GM23338 (cell line): Measurements from ENCODE around the gene TYMP. TPM values are rescaled to one million over a fixed set of nuclear protein-coding genes. Genes with fewer than 3 reads are reported as not detected.

Experiments
- ATAC-seq: fragments of 200-7000 bp; cut with Tn5 transposase; 3 replicates; pipeline ENCODE4 v1.9.1; 2020
- DNase-seq: peaks from one replicate; pipeline ENCODE4 v3.0.0-alpha.2; 2015; ENCODE audit warnings: low spot score
- H2AFZ ChIP-seq: fragments of 200-600 bp; sonication (generic); 2 replicates; pipeline ENCODE4 v1.8.0; 2016; ENCODE audit warnings: antibody characterized with exemption, mild to moderate bottlenecking, moderate library complexity
- H3F3A ChIP-seq: fragments of 200-600 bp; sonication (generic); replicated peaks from 2 replicates; pipeline ENCODE4 v1.8.0; 2017; ENCODE audit warnings: antibody characterized with exemption, mixed run types, low read depth
- H3K27ac ChIP-seq: fragments of 200-600 bp; sonication (generic); 2 replicates; pipeline ENCODE4 v1.6.1; 2016; ENCODE audit warnings: low read depth
- H3K27me3 ChIP-seq: fragments of 200-600 bp; sonication (generic); 2 replicates; pipeline ENCODE4 v1.8.0; 2016; ENCODE audit warnings: mild to moderate bottlenecking, mixed run types, moderate library complexity; ENCODE audit not compliant: insufficient read depth
- H3K36me3 ChIP-seq: fragments of 200-600 bp; sonication (generic); 2 replicates; pipeline ENCODE4 v1.8.0; 2016; ENCODE audit warnings: mild to moderate bottlenecking; ENCODE audit not compliant: insufficient read depth
- H3K4me1 ChIP-seq: fragments of 200-600 bp; sonication (generic); 2 replicates; pipeline ENCODE4 v1.8.0; 2016; ENCODE audit warnings: mild to moderate bottlenecking, moderate library complexity; ENCODE audit not compliant: insufficient read depth
- H3K4me2 ChIP-seq: fragments of 200-600 bp; sonication (generic); 2 replicates; pipeline ENCODE4 v1.7.1; 2017; ENCODE audit warnings: mixed run types
- H3K4me3 ChIP-seq: fragments of 200-600 bp; sonication (generic); 2 replicates; pipeline ENCODE4 v1.6.1; 2016; ENCODE audit warnings: mixed run types
- H3K79me2 ChIP-seq: fragments of 200-600 bp; sonication (generic); replicated peaks from 2 replicates; pipeline ENCODE4 v1.8.0; 2017; ENCODE audit warnings: mild to moderate bottlenecking; ENCODE audit not compliant: insufficient read depth
- H3K9me2 ChIP-seq: fragments of 200-600 bp; sonication (generic); 2 replicates; pipeline ENCODE4 v1.8.0; 2017; ENCODE audit not compliant: insufficient read depth
- H4K20me1 ChIP-seq: fragments of 200-600 bp; sonication (generic); replicated peaks from 2 replicates; pipeline ENCODE4 v1.8.0; 2017; ENCODE audit warnings: mild to moderate bottlenecking; ENCODE audit not compliant: insufficient read depth
- H3K27ac Mint-ChIP-seq: 2 replicates; pipeline ENCODE4 v1.8.0; 2020; ENCODE audit warnings: inconsistent platforms, mild to moderate bottlenecking, moderate library complexity, mixed read lengths
- H3K27me3 Mint-ChIP-seq: 3 replicates; pipeline ENCODE4 v1.8.0; 2022; ENCODE audit warnings: low read depth, mild to moderate bottlenecking, moderate library complexity, mixed read lengths, inconsistent platforms; ENCODE audit not compliant: insufficient read depth, poor library complexity
- H3K36me3 Mint-ChIP-seq: 3 replicates; pipeline ENCODE4 v1.8.0; 2021; ENCODE audit warnings: low read depth, mild to moderate bottlenecking, inconsistent platforms, moderate library complexity, mixed read lengths
- H3K4me1 Mint-ChIP-seq: 3 replicates; pipeline ENCODE4 v1.8.0; 2020; ENCODE audit warnings: mild to moderate bottlenecking, inconsistent platforms, mixed read lengths
- H3K4me3 Mint-ChIP-seq: 3 replicates; pipeline ENCODE4 v1.8.0; 2021; ENCODE audit warnings: moderate library complexity, mild to moderate bottlenecking, inconsistent platforms, mixed read lengths
- H3K9me3 Mint-ChIP-seq: 3 replicates; pipeline ENCODE4 v1.8.0; 2020; ENCODE audit warnings: moderate library complexity, mild to moderate bottlenecking, inconsistent platforms, mixed read lengths
- NANOG ChIP-seq: IDR thresholded peaks from 2 replicates; pipeline ENCODE4 v1.6.1; 2016; ENCODE audit warnings: antibody characterized with exemption, borderline replicate concordance
- polyA plus RNA-seq: library from polyadenylated mRNA; unstranded; fragments of >200 nt; fragmentation: Nextera tagmentation; extraction: Ambion mirVana; gene quantifications from 2 replicates; pipeline ENCODE4 v1.2.1, GENCODE V29; 2016
- total RNA-seq: library from RNA; depleted of rRNA; stranded (reverse); fragments of >200 nt; shearing (Covaris generic); gene quantifications from 2 replicates; pipeline ENCODE4 v1.2.3, GENCODE V29; 2014
- TF ChIP-seq, protein P1 (sequence below): fragments of 250-450 bp; sonication (Bioruptor Pico); IDR thresholded peaks from 2 replicates; pipeline ENCODE4 v1.5.0; 2020; ENCODE audit warnings: mild to moderate bottlenecking, moderate library complexity
- TF ChIP-seq, protein P2 (sequence below), 2 experiments: fragments of 200-600 bp in 1 of 2; sonication (generic) in 1 of 2; conservative IDR thresholded peaks; 2 replicates each; pipeline versions ENCODE4 v1.5.1 to v1.6.1; 2016 to 2017; ENCODE audit warnings: antibody characterized with exemption in 2 of 2, low read depth in 2 of 2, mild to moderate bottlenecking in 2 of 2, moderate library complexity in 1 of 2

Gene TYMP
- total and polyA plus RNA-seq, 2 experiments from 2014 or later, result 0.28 to 1.8 TPM

DNA sequence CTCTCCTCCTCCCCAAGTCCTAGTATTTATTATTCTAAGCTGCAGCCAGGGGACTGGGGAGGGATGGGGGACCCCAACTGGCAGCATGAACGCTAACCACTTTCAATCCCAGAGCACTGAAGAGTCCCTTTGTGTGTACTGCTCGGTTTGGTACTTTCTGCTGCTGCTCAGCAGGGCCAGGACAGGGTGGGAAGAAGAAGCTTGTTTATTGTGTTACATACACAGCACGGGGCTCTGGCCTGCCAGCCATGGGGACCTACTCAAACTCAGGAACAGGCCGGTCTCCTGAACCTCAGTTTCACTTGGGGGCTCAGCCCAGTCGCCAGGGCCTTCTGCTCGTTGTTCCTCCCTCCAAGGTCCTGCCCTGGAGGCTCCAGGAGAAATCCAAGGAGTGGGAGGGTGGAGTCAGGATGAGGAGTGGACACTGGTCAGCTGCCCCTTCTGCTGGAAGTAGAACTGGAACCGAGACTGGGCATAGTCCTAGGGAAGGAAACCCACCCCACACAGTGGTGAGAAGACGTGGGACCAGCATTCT lies 49.0 kb upstream of the TYMP start (continued):
- TF ChIP-seq, protein P1, sequence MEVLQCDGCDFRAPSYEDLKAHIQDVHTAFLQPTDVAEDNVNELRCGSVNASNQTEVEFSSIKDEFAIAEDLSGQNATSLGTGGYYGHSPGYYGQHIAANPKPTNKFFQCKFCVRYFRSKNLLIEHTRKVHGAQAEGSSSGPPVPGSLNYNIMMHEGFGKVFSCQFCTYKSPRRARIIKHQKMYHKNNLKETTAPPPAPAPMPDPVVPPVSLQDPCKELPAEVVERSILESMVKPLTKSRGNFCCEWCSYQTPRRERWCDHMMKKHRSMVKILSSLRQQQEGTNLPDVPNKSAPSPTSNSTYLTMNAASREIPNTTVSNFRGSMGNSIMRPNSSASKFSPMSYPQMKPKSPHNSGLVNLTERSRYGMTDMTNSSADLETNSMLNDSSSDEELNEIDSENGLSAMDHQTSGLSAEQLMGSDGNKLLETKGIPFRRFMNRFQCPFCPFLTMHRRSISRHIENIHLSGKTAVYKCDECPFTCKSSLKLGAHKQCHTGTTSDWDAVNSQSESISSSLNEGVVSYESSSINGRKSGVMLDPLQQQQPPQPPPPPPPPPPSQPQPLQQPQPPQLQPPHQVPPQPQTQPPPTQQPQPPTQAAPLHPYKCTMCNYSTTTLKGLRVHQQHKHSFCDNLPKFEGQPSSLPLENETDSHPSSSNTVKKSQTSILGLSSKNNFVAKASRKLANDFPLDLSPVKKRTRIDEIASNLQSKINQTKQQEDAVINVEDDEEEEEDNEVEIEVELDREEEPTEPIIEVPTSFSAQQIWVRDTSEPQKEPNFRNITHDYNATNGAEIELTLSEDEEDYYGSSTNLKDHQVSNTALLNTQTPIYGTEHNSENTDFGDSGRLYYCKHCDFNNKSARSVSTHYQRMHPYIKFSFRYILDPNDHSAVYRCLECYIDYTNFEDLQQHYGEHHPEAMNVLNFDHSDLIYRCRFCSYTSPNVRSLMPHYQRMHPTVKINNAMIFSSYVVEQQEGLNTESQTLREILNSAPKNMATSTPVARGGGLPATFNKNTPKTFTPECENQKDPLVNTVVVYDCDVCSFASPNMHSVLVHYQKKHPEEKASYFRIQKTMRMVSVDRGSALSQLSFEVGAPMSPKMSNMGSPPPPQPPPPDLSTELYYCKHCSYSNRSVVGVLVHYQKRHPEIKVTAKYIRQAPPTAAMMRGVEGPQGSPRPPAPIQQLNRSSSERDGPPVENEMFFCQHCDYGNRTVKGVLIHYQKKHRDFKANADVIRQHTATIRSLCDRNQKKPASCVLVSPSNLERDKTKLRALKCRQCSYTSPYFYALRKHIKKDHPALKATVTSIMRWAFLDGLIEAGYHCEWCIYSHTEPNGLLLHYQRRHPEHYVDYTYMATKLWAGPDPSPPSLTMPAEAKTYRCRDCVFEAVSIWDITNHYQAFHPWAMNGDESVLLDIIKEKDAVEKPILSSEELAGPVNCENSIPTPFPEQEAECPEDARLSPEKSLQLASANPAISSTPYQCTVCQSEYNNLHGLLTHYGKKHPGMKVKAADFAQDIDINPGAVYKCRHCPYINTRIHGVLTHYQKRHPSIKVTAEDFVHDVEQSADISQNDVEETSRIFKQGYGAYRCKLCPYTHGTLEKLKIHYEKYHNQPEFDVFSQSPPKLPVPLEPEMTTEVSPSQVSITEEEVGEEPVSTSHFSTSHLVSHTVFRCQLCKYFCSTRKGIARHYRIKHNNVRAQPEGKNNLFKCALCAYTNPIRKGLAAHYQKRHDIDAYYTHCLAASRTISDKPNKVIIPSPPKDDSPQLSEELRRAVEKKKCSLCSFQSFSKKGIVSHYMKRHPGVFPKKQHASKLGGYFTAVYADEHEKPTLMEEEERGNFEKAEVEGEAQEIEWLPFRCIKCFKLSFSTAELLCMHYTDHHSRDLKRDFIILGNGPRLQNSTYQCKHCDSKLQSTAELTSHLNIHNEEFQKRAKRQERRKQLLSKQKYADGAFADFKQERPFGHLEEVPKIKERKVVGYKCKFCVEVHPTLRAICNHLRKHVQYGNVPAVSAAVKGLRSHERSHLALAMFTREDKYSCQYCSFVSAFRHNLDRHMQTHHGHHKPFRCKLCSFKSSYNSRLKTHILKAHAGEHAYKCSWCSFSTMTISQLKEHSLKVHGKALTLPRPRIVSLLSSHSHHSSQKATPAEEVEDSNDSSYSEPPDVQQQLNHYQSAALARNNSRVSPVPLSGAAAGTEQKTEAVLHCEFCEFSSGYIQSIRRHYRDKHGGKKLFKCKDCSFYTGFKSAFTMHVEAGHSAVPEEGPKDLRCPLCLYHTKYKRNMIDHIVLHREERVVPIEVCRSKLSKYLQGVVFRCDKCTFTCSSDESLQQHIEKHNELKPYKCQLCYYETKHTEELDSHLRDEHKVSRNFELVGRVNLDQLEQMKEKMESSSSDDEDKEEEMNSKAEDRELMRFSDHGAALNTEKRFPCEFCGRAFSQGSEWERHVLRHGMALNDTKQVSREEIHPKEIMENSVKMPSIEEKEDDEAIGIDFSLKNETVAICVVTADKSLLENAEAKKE (CRISPR knock-in tag), result no peak

- peaks cover 10% of the 10 kb centered on the region; the same call in 1 of the 3 replicates for H3K36me3 Mint-ChIP-seq
- Histone ChIP-seq H3K27me3 (no peaks in the 10 kb centered on the region), H3K9me2 (no peaks in the 10 kb centered on the region), H3K4me2 (peak within 1 kb of the TSS; percentile 74), H3F3A (peaks cover 6% of the 10 kb centered on the region), H3K4me1 (no peaks in the 10 kb centered on the region; the same call in 1 of the 2 replicates), H3K27ac (no peak within 1 kb of the TSS), H3K79me2 (no peaks in the 10 kb centered on the region), H2AFZ (peak within 1 kb of the TSS; percentile 72; the same call in 1 of the 2 replicates), H3K4me3 (peak within 1 kb of the TSS; percentile 51), H3K36me3 (no peaks in the 10 kb centered on the region), H4K20me1 (peaks cover 3% of the 10 kb centered on the region; the same call in 1 of the 2 replicates)
- TF ChIP-seq, protein P2, sequence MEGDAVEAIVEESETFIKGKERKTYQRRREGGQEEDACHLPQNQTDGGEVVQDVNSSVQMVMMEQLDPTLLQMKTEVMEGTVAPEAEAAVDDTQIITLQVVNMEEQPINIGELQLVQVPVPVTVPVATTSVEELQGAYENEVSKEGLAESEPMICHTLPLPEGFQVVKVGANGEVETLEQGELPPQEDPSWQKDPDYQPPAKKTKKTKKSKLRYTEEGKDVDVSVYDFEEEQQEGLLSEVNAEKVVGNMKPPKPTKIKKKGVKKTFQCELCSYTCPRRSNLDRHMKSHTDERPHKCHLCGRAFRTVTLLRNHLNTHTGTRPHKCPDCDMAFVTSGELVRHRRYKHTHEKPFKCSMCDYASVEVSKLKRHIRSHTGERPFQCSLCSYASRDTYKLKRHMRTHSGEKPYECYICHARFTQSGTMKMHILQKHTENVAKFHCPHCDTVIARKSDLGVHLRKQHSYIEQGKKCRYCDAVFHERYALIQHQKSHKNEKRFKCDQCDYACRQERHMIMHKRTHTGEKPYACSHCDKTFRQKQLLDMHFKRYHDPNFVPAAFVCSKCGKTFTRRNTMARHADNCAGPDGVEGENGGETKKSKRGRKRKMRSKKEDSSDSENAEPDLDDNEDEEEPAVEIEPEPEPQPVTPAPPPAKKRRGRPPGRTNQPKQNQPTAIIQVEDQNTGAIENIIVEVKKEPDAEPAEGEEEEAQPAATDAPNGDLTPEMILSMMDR (conservative IDR thresholded peaks at IDR 0.05; ENCODE audit: low read depth in 2 of 2), result peak in 1 of 2 experiments; percentile 16; a peak in 3 of 4 replicates
- TF ChIP-seq NANOG, result no peak
- no peak for ATAC-seq
- peak; percentile 48 for DNase-seq
- H3K27me3 Mint-ChIP-seq, result peaks cover 9% of the 10 kb centered on the region
- H3K4me1 Mint-ChIP-seq, result no peaks in the 10 kb centered on the region
- H3K9me3 Mint-ChIP-seq, result no peaks in the 10 kb centered on the region
- H3K4me3 Mint-ChIP-seq, result no peak within 1 kb of the TSS
- no peak within 1 kb of the TSS for H3K27ac Mint-ChIP-seq
Observed at GRCh38 chr22:50577987-50578775, 48.4 kb upstream of the TYMP start, which contains the start of gene CPT1B. CPT1B (minus strand) TSS chr22:50578427; CDS start chr22:50577915, 512 bp downstream.
